ENCODE data around the gene TRIM71.
A peak's percentile ranks its signal among the peaks of the same experiment; 100 is the strongest.
"Not testable (repeated sequence)": the region's sequence is repeated elsewhere in the genome, so short reads cannot be mapped to it uniquely, and the experiment has no call there.

TRIM71 gene

GRCh38 chr3:32895701-32896100 lies 77.9 kb downstream of the TRIM71 start:
- DNase-seq = no peak

GRCh38 chr3:32896143-32896542 lies 78.3 kb downstream of the TRIM71 start:
- no peak for DNase-seq

- DNase-seq = no peak
Observed at GRCh38 chr3:32897001-32897601, 79.3 kb downstream of the TRIM71 start.

DNA sequence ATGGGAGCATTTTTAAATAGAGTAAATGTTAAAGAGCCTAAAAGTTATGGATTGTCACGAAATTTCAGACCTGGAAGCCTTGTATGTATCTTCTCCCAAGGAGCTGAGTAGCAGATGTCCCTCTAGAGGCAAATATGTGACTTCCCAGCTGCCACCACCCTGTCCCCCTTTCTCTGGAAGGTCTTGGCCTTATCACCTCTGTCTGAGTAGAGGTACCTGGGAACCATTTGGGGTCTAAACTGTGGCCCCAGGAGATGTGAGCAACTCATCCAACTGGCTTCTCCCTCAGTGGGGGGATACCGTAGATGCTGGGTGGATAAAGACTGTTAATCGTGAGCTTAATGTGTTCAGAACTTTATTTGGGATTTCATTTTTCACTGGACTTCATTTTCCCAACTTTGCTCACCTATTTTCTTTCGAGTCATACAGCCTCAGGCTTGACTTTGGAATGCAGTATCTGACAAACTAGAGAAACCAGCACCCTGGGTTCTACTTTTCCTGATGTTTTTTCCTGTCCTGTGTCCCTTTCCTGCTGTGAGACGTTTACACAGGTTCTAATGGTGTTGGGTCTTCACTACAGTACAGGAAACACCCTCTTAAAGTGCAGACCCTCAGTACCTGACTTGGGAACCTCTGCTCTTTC lies 80.3 kb downstream of the TRIM71 start:
- no peak for DNase-seq

DNA sequence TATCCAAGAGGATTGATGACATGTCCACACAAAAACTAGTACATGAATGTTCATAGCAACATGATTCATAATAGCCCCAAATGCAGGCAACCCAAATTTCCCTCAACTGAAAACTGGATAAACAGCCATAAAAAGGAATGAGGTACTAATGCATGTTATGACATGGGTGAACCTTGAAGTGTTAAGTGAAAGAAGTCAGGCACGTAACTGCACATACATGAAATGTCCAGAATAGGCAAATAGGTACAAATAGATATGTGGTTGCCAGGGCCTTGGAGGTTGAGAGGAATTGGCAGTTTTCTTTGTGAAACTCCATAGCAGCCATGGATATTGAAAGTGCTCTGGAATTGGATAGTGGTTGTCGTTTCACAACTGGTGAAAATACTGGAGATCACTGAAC lies 81.5 kb downstream of the TRIM71 start:
- no peak for DNase-seq

DNA sequence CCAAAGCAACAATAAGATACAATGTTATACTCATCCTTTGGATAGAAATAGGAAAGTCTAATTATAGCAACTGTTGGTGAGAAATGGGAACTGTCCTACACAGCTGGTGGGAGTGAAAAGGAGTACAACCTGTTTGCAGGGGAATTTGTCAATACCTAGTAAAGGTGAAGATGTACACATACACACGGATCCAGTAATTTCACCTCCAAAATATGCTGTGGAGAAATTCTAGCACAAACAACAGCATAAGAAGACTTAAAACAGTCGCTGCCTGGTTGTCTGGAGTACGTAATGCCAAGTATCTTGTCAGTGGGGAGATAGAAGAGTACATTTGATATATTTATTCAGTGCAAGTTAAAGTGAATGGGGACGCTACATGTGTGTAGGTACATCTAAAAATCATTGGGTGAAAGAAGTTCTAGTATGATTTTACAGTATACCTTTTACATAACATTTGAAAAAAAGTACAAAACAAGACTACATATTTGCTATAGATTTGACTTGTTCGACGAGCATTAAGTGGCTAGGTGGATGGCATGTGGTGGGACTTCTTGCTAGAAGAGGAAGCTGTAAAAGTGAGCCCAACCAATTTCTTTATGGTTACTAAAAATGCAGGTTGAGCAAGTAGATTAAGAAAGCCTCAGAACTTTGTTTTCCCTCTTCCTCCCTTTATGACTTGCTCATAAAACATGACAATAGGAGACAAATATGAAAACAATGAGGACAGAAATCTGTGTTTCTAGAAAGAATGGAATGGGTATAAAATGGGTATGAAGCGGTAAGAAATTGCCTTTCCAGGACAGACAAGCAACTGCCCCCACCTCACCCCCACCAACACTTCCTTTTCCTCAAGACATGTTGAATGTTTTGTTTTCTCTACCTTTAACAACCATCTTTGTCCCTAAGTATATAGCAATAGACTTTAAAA lies 83.5 kb downstream of the TRIM71 start:
- no peak for DNase-seq

DNA sequence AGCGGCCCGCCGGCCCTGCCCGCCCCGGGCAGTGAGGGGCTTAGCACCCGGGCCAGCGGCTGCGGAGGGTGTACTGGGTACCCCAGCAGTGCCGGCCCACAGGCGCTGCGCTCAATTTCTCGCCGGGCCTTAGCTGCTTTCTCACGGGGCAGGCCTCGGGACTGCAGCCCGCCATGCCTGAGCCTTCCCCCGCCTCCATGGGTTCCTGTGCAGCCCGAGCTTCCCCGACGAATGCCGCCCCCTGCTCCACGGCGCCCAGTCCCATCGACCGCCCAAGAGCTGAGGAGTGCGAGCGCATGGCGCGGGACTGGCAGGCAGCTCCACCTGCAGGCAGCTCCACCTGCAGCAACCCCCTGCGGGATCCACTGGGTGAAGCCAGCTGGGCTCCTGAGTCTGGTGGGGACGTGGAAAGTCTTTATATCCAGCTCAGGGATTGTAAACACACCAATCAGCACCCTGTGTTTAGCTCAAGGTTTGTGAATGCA lies 85.1 kb downstream of the TRIM71 start:
- peak; percentile 5 for DNase-seq

DNA sequence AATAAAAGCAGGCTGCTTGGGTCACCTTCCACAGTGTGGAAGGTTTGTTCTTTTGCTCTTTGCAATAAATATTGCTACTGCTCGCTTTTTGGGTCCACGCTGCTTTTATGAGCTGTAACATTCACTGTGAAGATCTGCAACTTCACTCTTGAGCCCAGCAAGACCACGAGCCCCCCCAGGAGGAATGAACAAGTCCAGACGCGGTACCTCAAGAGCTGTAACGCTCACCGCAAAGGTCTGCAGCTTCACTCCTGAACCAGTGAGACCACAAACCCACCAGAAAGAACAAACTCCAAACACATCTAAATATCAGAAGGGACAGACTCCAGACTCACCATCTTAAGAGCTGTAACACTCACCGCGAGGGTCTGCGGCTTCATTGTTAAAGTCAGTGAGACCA lies 86.2 kb downstream of the TRIM71 start:
- no peak for DNase-seq

GRCh38 chr3:32909999-32910398 lies 92.2 kb downstream of the TRIM71 start:
- no peak for DNase-seq

GRCh38 chr3:32910954-32911353 lies 93.2 kb downstream of the TRIM71 start:
- no peak for DNase-seq

DNA sequence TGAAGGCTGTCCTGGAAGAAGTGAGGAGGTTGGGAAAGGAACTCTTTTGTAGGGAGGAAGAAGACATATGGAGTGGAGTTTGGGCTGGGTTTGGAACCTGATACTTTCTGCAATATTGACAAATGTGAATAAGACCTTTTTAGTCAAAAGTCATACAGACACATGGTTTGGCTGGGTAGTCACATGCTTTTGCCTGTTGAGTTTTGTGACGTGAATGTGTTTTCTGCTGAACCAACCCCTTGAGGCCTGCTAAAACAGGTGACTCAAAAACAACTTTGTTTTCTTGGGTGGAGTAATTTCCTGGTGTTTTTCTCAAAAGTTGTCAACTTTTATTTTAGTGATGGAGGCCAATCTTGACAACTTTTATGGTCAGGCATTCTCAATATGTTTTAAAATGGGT lies 94.2 kb downstream of the TRIM71 start:
- no peak for DNase-seq

DNA sequence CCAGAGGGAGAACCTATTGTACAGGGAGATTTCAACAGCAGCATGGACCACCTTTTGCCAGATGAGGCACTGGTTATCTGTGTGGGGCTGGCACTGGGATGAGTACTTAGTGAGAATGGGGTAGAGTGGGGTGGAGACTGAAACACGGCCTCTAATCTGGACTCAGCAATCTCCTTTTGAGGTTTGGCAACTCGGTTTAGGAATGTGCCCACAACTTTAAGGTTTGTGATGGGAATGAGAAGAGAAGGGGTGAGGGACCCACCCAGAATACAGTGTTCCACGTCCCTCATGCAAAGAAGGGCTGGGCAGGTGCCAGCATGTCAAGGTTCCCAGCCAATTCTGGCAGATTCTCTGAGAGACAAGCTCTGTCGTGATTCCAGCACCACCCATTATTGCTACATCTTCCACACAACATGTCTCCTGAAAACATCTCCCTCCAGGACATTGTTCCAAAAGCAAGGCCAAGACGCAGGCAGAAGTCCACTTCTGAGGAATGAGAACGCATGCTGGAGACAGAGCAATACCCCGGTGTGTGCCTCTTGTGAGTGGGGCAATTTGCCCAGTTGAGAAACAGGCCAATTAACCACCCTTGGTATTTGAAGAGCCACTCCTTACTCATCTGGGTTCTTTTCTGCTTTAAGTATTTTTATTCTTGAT lies 96.1 kb downstream of the TRIM71 start:
- DNase-seq = no peak

- no peak for DNase-seq
Observed at GRCh38 chr3:32919920-32920319, 102.1 kb downstream of the TRIM71 start.

DNA sequence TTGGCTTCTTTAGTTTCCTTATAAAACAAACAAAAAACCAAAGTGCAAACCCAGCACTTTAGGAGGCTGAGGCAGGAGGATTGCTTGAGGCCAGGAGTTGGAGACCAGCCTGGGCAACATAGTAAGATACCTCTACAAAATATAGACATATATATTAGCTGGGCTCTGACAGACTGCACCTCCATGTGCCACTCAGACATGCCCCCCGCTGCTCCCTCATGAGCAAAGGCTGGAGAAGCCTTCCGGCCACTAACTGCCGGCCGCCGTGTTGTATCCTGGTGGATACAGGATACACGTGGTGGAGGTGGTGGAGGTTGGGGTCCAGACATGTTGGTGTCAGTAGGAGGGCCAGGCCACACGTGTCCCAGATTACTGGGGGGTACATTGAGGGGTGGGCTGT lies 104.3 kb downstream of the TRIM71 start:
- no peak for DNase-seq

DNA sequence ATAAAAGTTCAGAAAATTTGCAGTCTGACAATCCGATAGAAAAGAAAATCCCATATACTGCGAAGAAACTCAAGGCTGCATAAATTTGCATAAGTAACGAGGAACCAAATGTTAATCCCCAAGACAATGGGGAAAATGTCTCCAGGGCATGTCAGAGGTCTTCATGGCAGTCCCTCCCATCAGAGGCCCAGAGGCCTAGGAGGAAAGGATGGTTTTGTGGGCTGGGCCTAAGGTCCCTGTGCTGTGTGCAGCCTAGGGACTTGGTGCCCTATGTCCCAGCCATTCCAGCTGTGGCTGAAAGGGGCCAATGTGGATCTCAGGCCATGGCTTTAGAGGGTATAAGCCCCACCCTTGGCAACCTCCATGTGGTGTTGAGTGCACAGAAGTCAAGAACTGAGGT lies 112.4 kb downstream of the TRIM71 start:
- no peak for DNase-seq

- not testable (repeated sequence) for DNase-seq
Observed at GRCh38 chr3:32931273-32931672, 113.5 kb downstream of the TRIM71 start.

DNA sequence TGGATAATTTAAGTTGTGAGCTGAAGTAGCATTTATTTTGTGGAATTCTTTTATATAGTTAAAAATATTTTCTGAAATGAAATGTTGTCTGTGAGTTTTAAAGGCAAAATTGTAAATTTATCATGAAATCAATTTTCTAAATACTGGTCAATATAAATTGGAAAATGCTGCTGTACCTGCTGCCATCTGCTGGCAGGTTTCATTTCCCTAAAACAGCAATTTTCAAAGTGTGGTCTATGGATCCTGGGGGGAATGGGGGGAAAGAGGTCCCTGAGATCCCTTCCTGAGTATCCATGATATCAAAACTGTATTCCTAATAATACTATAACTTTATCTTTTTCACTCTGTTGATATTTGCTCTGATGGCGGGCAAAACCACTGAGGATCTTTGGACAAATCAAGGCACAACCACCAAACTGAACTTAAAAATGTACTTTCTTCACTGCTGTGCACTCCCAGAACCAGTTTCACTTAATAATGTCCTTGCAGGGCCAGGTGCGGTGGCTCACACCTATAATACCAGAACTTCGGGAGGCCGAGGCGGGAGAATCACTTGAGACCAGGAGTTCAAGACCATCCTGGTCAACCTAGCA lies 116.4 kb downstream of the TRIM71 start:
- DNase-seq = no peak

DNA sequence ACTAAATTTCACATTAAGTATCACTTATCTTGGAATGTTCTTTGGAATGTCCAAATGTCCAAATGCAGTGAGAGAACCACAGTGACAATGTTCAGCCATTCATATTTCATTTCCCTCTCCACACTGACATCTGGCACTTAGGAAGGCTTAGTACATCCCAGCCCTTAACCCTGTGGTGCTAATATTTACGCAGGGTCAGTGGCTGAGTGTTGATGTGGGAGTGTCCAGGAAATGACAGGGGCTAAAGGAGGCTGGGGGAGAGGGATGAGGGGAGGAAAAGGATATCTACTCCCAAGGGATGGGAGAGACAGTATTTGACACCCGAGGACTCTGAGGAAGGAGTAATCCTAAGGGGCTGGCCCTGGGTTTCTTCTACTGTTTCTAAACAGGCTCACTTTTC lies 119.5 kb downstream of the TRIM71 start:
- no peak for DNase-seq

GRCh38 chr3:32939531-32940284 lies 121.9 kb downstream of the TRIM71 start:
- not testable (repeated sequence) for DNase-seq

DNA sequence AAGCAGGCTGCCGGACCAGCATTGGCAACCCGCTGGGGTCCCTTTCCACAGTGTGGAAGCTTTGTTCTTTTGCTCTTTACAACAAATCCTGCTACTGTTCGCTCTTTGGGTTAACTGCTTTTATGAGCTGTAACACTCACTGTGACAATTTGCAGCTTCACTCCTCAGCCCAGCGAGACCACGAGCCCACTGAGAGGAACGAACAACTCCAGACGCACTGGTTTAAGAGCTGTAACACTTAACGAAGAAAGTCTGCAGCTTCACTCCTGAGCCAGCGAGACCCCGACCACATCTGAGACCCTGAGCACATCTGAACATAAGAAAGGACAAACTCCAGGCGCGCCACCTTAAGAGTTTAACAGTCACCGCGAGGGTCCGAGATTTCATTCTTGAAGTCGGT lies 122.9 kb downstream of the TRIM71 start:
- DNase-seq = no peak

GRCh38 chr3:32945136-32945535 lies 127.3 kb downstream of the TRIM71 start:
- DNase-seq = no peak

GRCh38 chr3:32945598-32945997 lies 127.8 kb downstream of the TRIM71 start:
- not testable (repeated sequence) for DNase-seq
